GM23338 (cell line): ENCODE results near the gene SLC5A11.
"Not testable (repeated sequence)": the region's sequence is repeated elsewhere in the genome, so short reads cannot be mapped to it uniquely, and the experiment has no call there.

Experiments used
- CREB1 ChIP-seq: fragments of 250-450 bp; sonication (Bioruptor Pico); IDR thresholded peaks from 2 replicates; pipeline ENCODE4 v1.5.0; 2020; ENCODE audit warnings: low read depth, mild to moderate bottlenecking, moderate library complexity
- CTCF ChIP-seq, 2 experiments: fragments of 200-600 bp in 1 of 2; sonication (generic) in 1 of 2; conservative IDR thresholded peaks; 2 replicates each; pipeline versions ENCODE4 v1.5.1 to v1.6.1; 2016 to 2017; ENCODE audit warnings: antibody characterized with exemption in 2 of 2, low read depth in 2 of 2, mild to moderate bottlenecking in 2 of 2, moderate library complexity in 1 of 2
- EZH2 ChIP-seq: fragments of 200-600 bp; sonication (generic); IDR thresholded peaks from one replicate; pipeline ENCODE4 v1.8.0; 2017; ENCODE audit warnings: antibody characterized with exemption, mild to moderate bottlenecking, low read depth; ENCODE audit not compliant: unreplicated experiment
- EZH2phosphoT487 ChIP-seq: fragments of 200-600 bp; sonication (generic); IDR thresholded peaks from one replicate; pipeline ENCODE4 v1.8.1; 2018; ENCODE audit warnings: antibody characterized with exemption; ENCODE audit not compliant: unreplicated experiment
- NANOG ChIP-seq: IDR thresholded peaks from 2 replicates; pipeline ENCODE4 v1.6.1; 2016; ENCODE audit warnings: antibody characterized with exemption, borderline replicate concordance
- STAT1 ChIP-seq: IDR thresholded peaks from one replicate; pipeline ENCODE4 v1.6.1; 2016; ENCODE audit warnings: antibody characterized with exemption; ENCODE audit not compliant: unreplicated experiment
- TF ChIP-seq, protein P1 (sequence below): IDR thresholded peaks from 2 replicates; pipeline ENCODE4 v1.6.1; 2016; ENCODE audit warnings: antibody characterized with exemption

- not testable (repeated sequence) for TF ChIP-seq CTCF (conservative IDR thresholded peaks at IDR 0.05; ENCODE audit: low read depth in 2 of 2); EZH2; CREB1 (CRISPR knock-in tag); NANOG; EZH2phosphoT487; STAT1
- TF ChIP-seq, protein P1, sequence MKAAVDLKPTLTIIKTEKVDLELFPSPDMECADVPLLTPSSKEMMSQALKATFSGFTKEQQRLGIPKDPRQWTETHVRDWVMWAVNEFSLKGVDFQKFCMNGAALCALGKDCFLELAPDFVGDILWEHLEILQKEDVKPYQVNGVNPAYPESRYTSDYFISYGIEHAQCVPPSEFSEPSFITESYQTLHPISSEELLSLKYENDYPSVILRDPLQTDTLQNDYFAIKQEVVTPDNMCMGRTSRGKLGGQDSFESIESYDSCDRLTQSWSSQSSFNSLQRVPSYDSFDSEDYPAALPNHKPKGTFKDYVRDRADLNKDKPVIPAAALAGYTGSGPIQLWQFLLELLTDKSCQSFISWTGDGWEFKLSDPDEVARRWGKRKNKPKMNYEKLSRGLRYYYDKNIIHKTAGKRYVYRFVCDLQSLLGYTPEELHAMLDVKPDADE: not testable (repeated sequence)
Observed at GRCh38 chr16:24845031-24845365, 765 bp upstream of the SLC5A11 start.
